SU-DHL-6 (cell line): ENCODE results near the gene HSD17B7.

Experiments used
- H2AFZ ChIP-seq: fragments of 200-600 bp; sonication (generic); 2 replicates; pipeline ENCODE4 v1.6.1; 2014; ENCODE audit warnings: low read depth, mild to moderate bottlenecking, moderate library complexity, mixed read lengths, antibody characterized with exemption, low read length; ENCODE audit not compliant: severe bottlenecking
- H3F3A ChIP-seq: fragments of 200-600 bp; shearing (Covaris generic); 2 replicates; pipeline ENCODE4 v1.6.0; 2016; ENCODE audit warnings: antibody characterized with exemption, mild to moderate bottlenecking; ENCODE audit not compliant: insufficient read depth
- H3K27ac ChIP-seq: fragments of 200-600 bp; sonication (generic); 2 replicates; pipeline ENCODE4 v1.5.1; 2016; ENCODE audit warnings: low read depth, mild to moderate bottlenecking, low read length, moderate library complexity, mixed read lengths
- H3K27me3 ChIP-seq: fragments of 200-600 bp; sonication (generic), shearing (Covaris generic); 2 replicates; pipeline ENCODE4 v1.6.0; 2014; ENCODE audit warnings: mild to moderate bottlenecking, low read length
- H3K36me3 ChIP-seq: fragments of 200-600 bp; sonication (generic); 2 replicates; pipeline ENCODE4 v1.6.1; 2014; ENCODE audit warnings: mild to moderate bottlenecking, low read length, mixed read lengths
- H3K4me2 ChIP-seq: fragments of 300-600, 200-600 bp; shearing (Covaris generic), sonication (generic); 2 replicates; pipeline ENCODE4 v1.6.0; 2014; ENCODE audit warnings: low read length, low read depth, mild to moderate bottlenecking; ENCODE audit not compliant: poor library complexity, severe bottlenecking
- H3K4me3 ChIP-seq: fragments of 200-600 bp; sonication (generic); 2 replicates; pipeline ENCODE4 v1.5.1; 2014; ENCODE audit warnings: antibody characterized with exemption, low read length, mild to moderate bottlenecking, mixed read lengths; ENCODE audit not compliant: insufficient read depth, poor library complexity, severe bottlenecking
- H3K79me2 ChIP-seq: fragments of 200-600 bp; sonication (generic); 2 replicates; pipeline ENCODE4 v1.6.1; 2014; ENCODE audit warnings: mild to moderate bottlenecking, low read length, moderate library complexity; ENCODE audit not compliant: insufficient read depth
- H3K9ac ChIP-seq: fragments of 200-600 bp; sonication (generic); 2 replicates; pipeline ENCODE4 v1.7.0; 2014; ENCODE audit warnings: mild to moderate bottlenecking, low read length
- H3K9me2 ChIP-seq: fragments of 200-600 bp; sonication (generic); replicated peaks from 2 replicates; pipeline ENCODE4 v1.6.1; 2014; ENCODE audit warnings: low read length; ENCODE audit not compliant: insufficient read depth
- H3K9me3 ChIP-seq: fragments of 200-600 bp; sonication (generic); 2 replicates; pipeline ENCODE4 v1.6.1; 2014; ENCODE audit warnings: low read length, mixed read lengths; ENCODE audit not compliant: insufficient read depth
- H4K20me1 ChIP-seq: fragments of 200-600 bp; sonication (generic); 2 replicates; pipeline ENCODE4 v1.6.1; 2014; ENCODE audit warnings: low read depth, mild to moderate bottlenecking, antibody characterized with exemption, low read length, moderate library complexity, mixed read lengths
- EZH2phosphoT487 ChIP-seq: fragments of 200-600 bp; sonication (generic), shearing (Covaris generic); conservative IDR thresholded peaks from 2 replicates; pipeline ENCODE4 v1.6.1; 2018; ENCODE audit warnings: mild to moderate bottlenecking, antibody characterized with exemption, low read length, moderate library complexity, mixed read lengths
- TF ChIP-seq, protein P1 (sequence below): fragments of 200-600 bp; sonication (generic); IDR thresholded peaks from one replicate; pipeline ENCODE4 v1.5.1; 2017; ENCODE audit warnings: antibody characterized with exemption, mild to moderate bottlenecking, low read length, moderate library complexity; ENCODE audit not compliant: insufficient read depth, poor library complexity, severe bottlenecking

Gene HSD17B7

DNA sequence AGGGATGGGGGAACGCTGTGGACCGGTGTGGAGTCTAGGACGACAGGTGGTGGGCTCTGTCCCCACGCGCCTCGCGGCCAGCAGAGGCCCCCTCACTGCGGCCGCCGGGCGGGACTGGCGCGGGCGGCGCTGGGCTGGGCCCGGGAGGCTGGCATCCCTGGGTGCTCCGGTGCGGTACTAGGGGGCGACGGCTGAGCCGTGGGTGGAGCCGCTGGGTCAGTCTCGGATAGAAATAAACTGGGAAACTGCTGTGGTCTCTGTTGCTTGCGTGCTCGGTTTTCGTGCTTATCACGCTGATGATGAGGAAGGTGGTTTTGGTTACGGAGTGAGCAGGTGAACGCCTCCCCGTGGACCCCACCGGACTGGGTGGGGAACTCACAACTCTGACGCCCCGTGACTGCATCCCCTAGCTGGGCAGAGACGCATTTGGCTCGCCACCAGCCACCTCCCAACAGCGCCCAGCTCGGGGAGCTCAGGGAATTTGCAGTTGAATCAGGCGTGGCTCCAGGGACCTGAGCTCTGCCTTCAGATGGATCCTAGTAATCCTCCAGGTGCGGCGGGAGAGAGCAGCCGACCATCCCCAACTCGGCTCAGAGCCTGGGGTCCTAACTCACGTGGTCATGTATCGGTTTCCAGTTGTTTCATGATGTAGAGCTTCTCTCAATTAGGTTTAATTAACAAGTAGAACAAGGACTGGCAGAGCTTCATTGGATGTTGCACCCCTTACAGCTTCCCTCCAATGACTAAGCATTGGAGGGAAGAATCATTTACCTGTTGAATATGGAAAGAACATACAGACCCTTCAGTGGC lies 32.1 kb downstream of the HSD17B7 start:
- no peak overlapping the region for H2AFZ ChIP-seq
- no peak overlapping the region for H3K4me3 ChIP-seq
- H3K9ac ChIP-seq: no peak overlapping the region

GRCh38 chr1:162823231-162823630 lies 32.7 kb downstream of the HSD17B7 start:
- no peak overlapping the region for H2AFZ ChIP-seq
- no peak overlapping the region for H3K27ac ChIP-seq
- H3K4me3 ChIP-seq: no peak overlapping the region
- H3K9me3 ChIP-seq: no peaks in the 10 kb centered on the region
- no peaks in the 10 kb centered on the region for H3K79me2 ChIP-seq
- no peaks in the 10 kb centered on the region for H3F3A ChIP-seq
- H3K9me2 ChIP-seq: no peaks in the 10 kb centered on the region
- H3K27me3 ChIP-seq: no peaks in the 10 kb centered on the region
- no peaks in the 10 kb centered on the region for H3K36me3 ChIP-seq
- no peak overlapping the region for H3K9ac ChIP-seq
- no peak for TF ChIP-seq EZH2phosphoT487
- TF ChIP-seq, protein P1, sequence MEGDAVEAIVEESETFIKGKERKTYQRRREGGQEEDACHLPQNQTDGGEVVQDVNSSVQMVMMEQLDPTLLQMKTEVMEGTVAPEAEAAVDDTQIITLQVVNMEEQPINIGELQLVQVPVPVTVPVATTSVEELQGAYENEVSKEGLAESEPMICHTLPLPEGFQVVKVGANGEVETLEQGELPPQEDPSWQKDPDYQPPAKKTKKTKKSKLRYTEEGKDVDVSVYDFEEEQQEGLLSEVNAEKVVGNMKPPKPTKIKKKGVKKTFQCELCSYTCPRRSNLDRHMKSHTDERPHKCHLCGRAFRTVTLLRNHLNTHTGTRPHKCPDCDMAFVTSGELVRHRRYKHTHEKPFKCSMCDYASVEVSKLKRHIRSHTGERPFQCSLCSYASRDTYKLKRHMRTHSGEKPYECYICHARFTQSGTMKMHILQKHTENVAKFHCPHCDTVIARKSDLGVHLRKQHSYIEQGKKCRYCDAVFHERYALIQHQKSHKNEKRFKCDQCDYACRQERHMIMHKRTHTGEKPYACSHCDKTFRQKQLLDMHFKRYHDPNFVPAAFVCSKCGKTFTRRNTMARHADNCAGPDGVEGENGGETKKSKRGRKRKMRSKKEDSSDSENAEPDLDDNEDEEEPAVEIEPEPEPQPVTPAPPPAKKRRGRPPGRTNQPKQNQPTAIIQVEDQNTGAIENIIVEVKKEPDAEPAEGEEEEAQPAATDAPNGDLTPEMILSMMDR: no peak
- no peak overlapping the region for H3K4me2 ChIP-seq
- H4K20me1 ChIP-seq: no peaks in the 10 kb centered on the region

More for the DNA sequence above, 32.1 kb downstream of the HSD17B7 start:
- Histone ChIP-seq H3K4me2 (no peak overlapping the region), H3K9me2 (no peaks in the 10 kb centered on the region), H3K79me2 (no peaks in the 10 kb centered on the region), H3K27me3 (no peaks in the 10 kb centered on the region), H3K9me3 (no peaks in the 10 kb centered on the region), H3F3A (no peaks in the 10 kb centered on the region), H4K20me1 (no peaks in the 10 kb centered on the region), H3K27ac (no peak overlapping the region), H3K36me3 (no peaks in the 10 kb centered on the region)
- TF ChIP-seq EZH2phosphoT487: no peak
- TF ChIP-seq, protein P1: no peak

- TF ChIP-seq, protein P1: no peak
- no peak for TF ChIP-seq EZH2phosphoT487
- Histone ChIP-seq H3K79me2 (no peaks in the 10 kb centered on the region), H4K20me1 (no peaks in the 10 kb centered on the region), H3K27ac (no peak overlapping the region), H3K9me2 (no peaks in the 10 kb centered on the region), H3K27me3 (no peaks in the 10 kb centered on the region), H3K4me2 (no peak overlapping the region), H3F3A (no peaks in the 10 kb centered on the region), H3K9ac (no peak overlapping the region), H3K36me3 (no peaks in the 10 kb centered on the region), H3K4me3 (no peak overlapping the region), H2AFZ (no peak overlapping the region), H3K9me3 (no peaks in the 10 kb centered on the region)
Measured at GRCh38 chr1:162823771-162824525, 33.4 kb downstream of the HSD17B7 start.
